Cardiac septum (tissue), 1 donor: ENCODE data around the gene STAT5B. TPM values are rescaled to one million over a fixed set of nuclear protein-coding genes. Genes with fewer than 3 reads are reported as not detected.
"Not testable (repeated sequence)": the region's sequence is repeated elsewhere in the genome, so short reads cannot be mapped to it uniquely, and the experiment has no call there.

ENCODE experiments used
- DNase-seq: peaks from one replicate; pipeline ENCODE4 v3.0.0-alpha.2; 2020; ENCODE audit warnings: low spot score
- intact Hi-C: fragments of 100-400 bp; cut with DNase I; formaldehyde crosslinking; loops from one replicate; pipeline ENCODE4 v1.14.0; 2022
- total RNA-seq: library from RNA; stranded (reverse); fragmentation: NEBNext Ultra II Directional; extraction: Animal tissue kit (Norgen Biotek cat#: 25700); gene quantifications from one replicate; pipeline ENCODE4 v1.2.1, GENCODE V29; 2021
- donor health status: DM: no; HTN: no; CAD: no.

STAT5B gene
- total RNA-seq, 1 donor from 2014 or later: 32.8 TPM

GRCh38 chr17:42188749-42189650 lies 87.2 kb downstream of the STAT5B start:
- no peak for DNase-seq
- intact Hi-C loops: no loop called here

- intact Hi-C loops: no loop called here
- DNase-seq: no peak
These were observed 88.4 kb downstream of the STAT5B start for GRCh38 chr17:42187833-42188232.

- intact Hi-C loops: not testable (repeated sequence)
These were observed 90.0 kb downstream of the STAT5B start for GRCh38 chr17:42186191-42186590.

GRCh38 chr17:42185621-42185930 lies 90.6 kb downstream of the STAT5B start:
- intact Hi-C loops: no loop called here
- DNase-seq: no peak

More at GRCh38 chr17:42186191-42186590, 90.0 kb downstream of the STAT5B start:
- not testable (repeated sequence) for DNase-seq

GRCh38 chr17:42184713-42185620 lies 91.2 kb downstream of the STAT5B start, which contains the start of gene HCRT:
TSS of gene HCRT (minus strand) at chr17:42185452. CDS start at chr17:42185365, 87 bp downstream.
- intact Hi-C loops: loop anchor here (5.0 kb wide), 1 partner anchor 58 kb away; no protein-coding TSS in a partner anchor
- no peak for DNase-seq

GRCh38 chr17:42183741-42184711 lies 92.2 kb downstream of the STAT5B start:
- intact Hi-C loops: loop anchor here (5.0 kb wide), 1 partner anchor 57 kb away; no protein-coding TSS in a partner anchor
- DNase-seq: peak; percentile 84

- DNase-seq: no peak
- intact Hi-C loops: loop anchor here (5.0 kb wide), 1 partner anchor 56 kb away; no protein-coding TSS in a partner anchor
These were observed 93.1 kb downstream of the STAT5B start for GRCh38 chr17:42182927-42183734.

- intact Hi-C loops: loop anchor here (5.0 kb wide), 1 partner anchor 55 kb away; no protein-coding TSS in a partner anchor
- no peak for DNase-seq
These were observed 94.4 kb downstream of the STAT5B start for GRCh38 chr17:42181851-42182207.

GRCh38 chr17:42180922-42181850 lies 95.0 kb downstream of the STAT5B start, which contains the start of gene KCNH4:
TSS of gene KCNH4 (minus strand) at chr17:42181142. CDS start at chr17:42180945, 197 bp downstream.
- intact Hi-C loops: loop anchor here (5.0 kb wide), 1 partner anchor 54 kb away; no protein-coding TSS in a partner anchor

GRCh38 chr17:42180411-42180921 lies 95.7 kb downstream of the STAT5B start:
- DNase-seq: no peak
- intact Hi-C loops: loop anchor here (5.0 kb wide), 1 partner anchor 53 kb away; no protein-coding TSS in a partner anchor

More at GRCh38 chr17:42180922-42181850, 95.0 kb downstream of the STAT5B start, which contains the start of gene KCNH4:
- peak; percentile 91 for DNase-seq

- DNase-seq: no peak
- intact Hi-C loops: loop anchor here (5.0 kb wide), 1 partner anchor 53 kb away; no protein-coding TSS in a partner anchor
These were observed 96.2 kb downstream of the STAT5B start for GRCh38 chr17:42179911-42180410.

GRCh38 chr17:42179335-42179734 lies 96.9 kb downstream of the STAT5B start:
- no peak for DNase-seq
- intact Hi-C loops: no loop called here

- no peak for DNase-seq
- intact Hi-C loops: no loop called here
These were observed 97.4 kb downstream of the STAT5B start for GRCh38 chr17:42178817-42179216.

- no peak for DNase-seq
- intact Hi-C loops: no loop called here
These were observed 98.5 kb downstream of the STAT5B start for GRCh38 chr17:42177684-42178083.

- intact Hi-C loops: no loop called here
- no peak for DNase-seq
These were observed 101.9 kb downstream of the STAT5B start for GRCh38 chr17:42174126-42174783.

- DNase-seq: no peak
- intact Hi-C loops: no loop called here
These were observed 104.4 kb downstream of the STAT5B start for GRCh38 chr17:42171831-42172230.
